WI38 (cell line): ENCODE measurements around the gene KCND3.

Source experiments
- H3K4me3 ChIP-seq: 2 replicates; pipeline ENCODE4 v1.5.1; 2011; ENCODE audit warnings: low read depth, mild to moderate bottlenecking, control low read depth, low read length
- CTCF ChIP-seq: IDR thresholded peaks from 2 replicates; pipeline ENCODE4 v1.5.1; 2012; ENCODE audit warnings: low read depth, mild to moderate bottlenecking, control low read depth, low read length

Gene KCND3

GRCh38 chr1:111882986-111883560 lies 106.4 kb downstream of the KCND3 start:
- TF ChIP-seq CTCF, result no peak

GRCh38 chr1:111882559-111882958 lies 106.9 kb downstream of the KCND3 start:
- no peak for TF ChIP-seq CTCF
- no peak overlapping the region for H3K4me3 ChIP-seq

More at GRCh38 chr1:111882986-111883560, 106.4 kb downstream of the KCND3 start:
- no peak overlapping the region for H3K4me3 ChIP-seq

DNA sequence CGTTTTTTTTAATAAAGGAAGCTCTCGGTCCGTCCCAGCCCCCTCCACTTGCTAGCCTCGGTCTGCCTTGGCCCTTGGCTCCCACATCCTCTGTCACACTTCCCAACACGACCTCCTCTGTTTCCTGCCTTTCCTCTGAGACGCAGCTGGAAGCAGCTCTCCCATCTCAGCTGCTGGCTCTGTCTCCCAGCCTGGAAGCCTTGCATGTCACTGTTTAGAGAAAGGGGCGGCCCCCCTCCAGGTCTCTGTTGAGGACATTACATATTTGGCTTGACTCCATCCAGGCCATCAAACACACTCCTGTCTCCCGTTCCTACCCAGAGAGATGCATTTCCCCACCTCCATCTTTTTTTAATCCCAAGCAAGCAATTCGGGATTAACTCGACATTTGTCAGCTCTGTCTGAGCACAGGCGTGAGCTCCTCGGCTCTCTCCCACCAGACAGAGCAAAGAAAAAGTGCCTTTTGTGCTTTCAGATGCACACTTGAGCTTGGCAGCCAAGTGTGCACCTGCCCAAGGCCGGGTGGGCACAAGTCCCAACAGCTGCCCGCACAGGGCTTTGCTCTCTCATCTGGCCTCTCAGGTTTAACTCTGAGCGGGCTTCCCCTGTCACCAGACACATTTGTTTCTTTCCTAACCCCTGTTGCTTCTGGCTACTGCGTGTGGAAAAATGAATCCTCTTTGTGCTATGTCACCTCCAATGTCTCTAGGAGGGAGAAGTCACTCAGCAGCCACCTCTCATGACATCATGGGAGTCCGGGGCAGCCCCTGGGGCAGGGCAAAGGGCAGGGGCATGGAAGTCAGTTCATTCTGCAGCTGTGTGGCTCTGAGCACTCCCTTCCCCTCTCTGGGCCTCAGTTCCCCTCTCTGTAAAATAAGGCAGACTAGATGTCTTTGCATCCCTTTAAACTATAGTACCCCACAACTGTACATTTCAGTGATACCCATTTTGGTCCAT lies 108.3 kb downstream of the KCND3 start:
- no peak for TF ChIP-seq CTCF
- H3K4me3 ChIP-seq, result no peak overlapping the region

DNA sequence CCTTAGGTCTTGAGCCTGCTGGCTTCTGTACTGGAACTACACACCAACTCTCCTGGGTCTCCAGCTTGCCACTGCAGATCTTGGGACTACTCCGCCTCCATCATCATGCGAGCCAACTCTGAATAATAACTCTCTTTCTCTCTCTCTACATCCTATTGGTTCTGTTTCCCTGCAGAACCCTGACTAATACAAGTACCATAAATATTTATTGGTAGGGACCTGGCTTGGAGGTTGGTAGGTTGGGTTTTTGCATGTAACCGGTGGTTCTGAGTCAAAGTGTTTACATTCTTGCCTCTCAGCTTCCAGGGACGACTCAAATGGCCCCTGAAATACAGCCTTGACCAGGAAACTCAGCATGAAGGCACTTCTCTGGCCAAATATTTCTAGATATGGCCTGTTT lies 110.4 kb downstream of the KCND3 start:
- no peak for TF ChIP-seq CTCF
- no peak overlapping the region for H3K4me3 ChIP-seq

DNA sequence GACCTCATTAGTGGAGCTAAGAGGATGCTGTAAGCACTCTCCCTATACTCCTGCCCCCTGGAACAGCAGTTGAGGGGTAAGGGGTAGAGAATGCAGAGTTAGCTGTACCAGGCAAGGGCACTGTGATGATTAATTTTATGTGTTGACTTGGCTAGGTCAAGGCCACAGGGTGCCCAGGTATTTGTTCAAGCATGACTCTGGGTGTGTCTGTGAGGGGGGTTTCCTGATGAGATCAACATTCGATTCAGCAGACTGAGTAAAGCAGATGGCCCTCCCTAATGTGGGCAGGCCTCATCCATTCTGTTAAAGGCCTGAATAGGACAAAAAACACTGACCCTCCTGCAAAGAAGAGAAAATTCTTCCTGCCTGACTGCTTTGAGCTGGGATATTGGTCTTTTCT lies 110.8 kb downstream of the KCND3 start:
- H3K4me3 ChIP-seq, result no peak overlapping the region

DNA sequence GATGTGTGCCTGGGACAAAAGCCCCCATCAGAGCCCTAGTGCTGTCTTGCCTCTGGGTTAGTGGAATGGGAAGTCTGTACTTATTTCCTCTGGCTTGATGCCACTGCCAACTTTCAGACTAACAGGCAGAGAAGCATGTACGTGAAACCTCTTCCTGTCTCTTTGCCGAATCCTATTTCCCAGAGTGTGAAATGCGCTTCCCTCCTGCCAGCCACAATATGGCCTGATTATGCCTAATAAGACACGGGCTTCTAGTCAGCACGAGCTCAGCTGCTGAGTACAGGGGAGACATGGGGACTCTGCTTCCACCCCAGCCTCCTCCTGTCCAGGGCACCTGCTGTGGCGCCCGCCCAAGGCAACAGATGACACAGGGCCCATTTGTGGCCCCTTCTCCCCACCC lies 111.4 kb downstream of the KCND3 start:
- no peak overlapping the region for H3K4me3 ChIP-seq
- TF ChIP-seq CTCF, result no peak

More for the DNA sequence above, 110.8 kb downstream of the KCND3 start:
- no peak for TF ChIP-seq CTCF

- no peak overlapping the region for H3K4me3 ChIP-seq
- no peak for TF ChIP-seq CTCF
Observed at GRCh38 chr1:111876631-111877030, 112.8 kb downstream of the KCND3 start.
